CD4-positive, alpha-beta memory T cell (primary cell): Measurements from ENCODE around the gene UVSSA. TPM values are rescaled to one million over a fixed set of nuclear protein-coding genes. Genes with fewer than 3 reads are reported as not detected.
"Not testable (repeated sequence)": the region's sequence is repeated elsewhere in the genome, so short reads cannot be mapped to it uniquely, and the experiment has no call there.

ENCODE experiments used
- CTCF ChIA-PET: fragments of 350-600 bp; sonication (Branson Sonifier 250); formaldehyde crosslinking; loops from one replicate; lab custom pipeline; 2021; ENCODE audit warnings: inconsistent platforms; ENCODE audit not compliant: partially characterized antibody; lab: Charles Lee
- POLR2A ChIA-PET: fragments of 350-600 bp; sonication (Branson Sonifier 250); formaldehyde crosslinking; loops from one replicate; lab custom pipeline; 2021; ENCODE audit not compliant: partially characterized antibody; lab: Charles Lee
- DNase-seq, 5 donors: peaks; one replicate each; pipeline versions ENCODE4 v3.0.0 to v3.0.0-alpha.2; 2020 to 2022; ENCODE audit warnings: mixed read lengths in 1 of 5
- H3K27ac ChIP-seq: one replicate; pipeline ENCODE4 v1.7.0; 2013; ENCODE audit warnings: low read depth, low read length
- H3K27me3 ChIP-seq: 2 replicates; pipeline ENCODE4 v1.7.0; 2013; ENCODE audit warnings: mild to moderate bottlenecking, low read length, moderate library complexity; ENCODE audit not compliant: insufficient read depth
- H3K36me3 ChIP-seq: 2 replicates; pipeline ENCODE4 v1.7.0; 2013; ENCODE audit warnings: mild to moderate bottlenecking, low read length, moderate library complexity; ENCODE audit not compliant: insufficient read depth
- H3K4me1 ChIP-seq: 2 replicates; pipeline ENCODE4 v1.7.0; 2013; ENCODE audit warnings: mild to moderate bottlenecking, low read length, moderate library complexity; ENCODE audit not compliant: insufficient read depth
- H3K4me3 ChIP-seq, 2 donors: one replicate each; pipeline ENCODE4 v1.7.0; 2013; ENCODE audit warnings: low read length in 2 of 2, mild to moderate bottlenecking in 1 of 2
- H3K9me3 ChIP-seq, 2 donors: one replicate each; pipeline ENCODE4 v1.7.0; 2013; ENCODE audit warnings: low read length in 2 of 2, control low read depth in 1 of 2; ENCODE audit not compliant: control insufficient read depth in 1 of 2
- H3K27ac Mint-ChIP-seq, 7 donors: one replicate each; pipeline ENCODE4 v1.8.0; 2020 to 2021; ENCODE audit warnings: mixed read lengths in 7 of 7, mild to moderate bottlenecking in 6 of 7, inconsistent platforms in 3 of 7, moderate library complexity in 3 of 7
- H3K27me3 Mint-ChIP-seq, 2 donors: one replicate each; pipeline ENCODE4 v1.8.0; 2020 to 2021; ENCODE audit warnings: mixed read lengths in 2 of 2
- H3K36me3 Mint-ChIP-seq, 2 donors: one replicate each; pipeline ENCODE4 v1.8.0; 2020 to 2021; ENCODE audit warnings: mixed read lengths in 2 of 2, inconsistent platforms in 1 of 2, mild to moderate bottlenecking in 1 of 2
- H3K4me1 Mint-ChIP-seq, 4 donors: one replicate each; pipeline ENCODE4 v1.8.0; 2020 to 2021; ENCODE audit warnings: mixed read lengths in 4 of 4, mild to moderate bottlenecking in 1 of 4
- H3K4me3 Mint-ChIP-seq, 8 donors: one replicate each; pipeline ENCODE4 v1.8.0; 2020 to 2021; ENCODE audit warnings: mixed read lengths in 8 of 8, mild to moderate bottlenecking in 7 of 8, moderate library complexity in 6 of 8, inconsistent platforms in 3 of 8
- H3K9me3 Mint-ChIP-seq, 8 donors: one replicate each; pipeline ENCODE4 v1.8.0; 2020 to 2021; ENCODE audit warnings: mixed read lengths in 8 of 8, mild to moderate bottlenecking in 5 of 8, inconsistent platforms in 3 of 8, moderate library complexity in 1 of 8
- intact Hi-C: fragments of 100-400 bp; cut with micrococcal nuclease; formaldehyde crosslinking; loops from one replicate; pipeline ENCODE4 v1.15.1; 2023
- polyA plus RNA-seq, 2 donors: library from polyadenylated mRNA; unstranded; fragments of 300-500 nt; fragmentation: Illumina TruSeq; gene quantifications; one replicate each; pipeline ENCODE4 v1.2.3, GENCODE V29; 2021
- total RNA-seq, 2 experiments: library from RNA; stranded (reverse); gene quantifications; one replicate each; pipeline ENCODE4 v1.2.3, GENCODE V29; 2021

UVSSA gene
- total and polyA plus RNA-seq, 4 experiments from 2014 or later, result 2.4 to 44.6 (median 25.6) TPM

DNA sequence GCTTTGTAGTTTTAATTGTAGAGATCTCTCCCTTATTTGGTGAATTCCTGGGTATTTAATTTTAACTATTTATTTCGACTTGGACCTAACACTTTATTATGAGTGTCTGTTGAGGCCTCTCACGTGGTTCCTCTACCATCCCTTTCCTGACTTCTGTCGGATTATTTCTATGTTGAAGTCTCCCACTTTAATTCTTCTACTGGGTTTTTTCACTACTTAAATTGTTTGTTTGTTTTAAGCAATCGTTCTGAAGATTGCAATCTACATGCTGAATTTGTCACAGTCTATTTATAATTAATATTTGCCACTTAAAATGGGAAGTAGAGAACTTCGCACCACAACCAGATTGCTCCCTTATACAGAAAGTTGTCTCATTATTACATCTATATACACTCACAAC lies 80.0 kb downstream of the UVSSA start:
- Histone ChIP-seq H3K4me3 (no peak overlapping the region), H3K27me3 (no peaks in the 10 kb centered on the region), H3K9me3 (no peaks in the 10 kb centered on the region), H3K36me3 (no peaks in the 10 kb centered on the region), H3K4me1 (no peaks in the 10 kb centered on the region), H3K27ac (no peak overlapping the region)
- ChIA-PET POLR2A (no interaction called here), CTCF (no interaction called here)
- Mint-ChIP-seq H3K4me3 (no peak overlapping the region), H3K9me3 (no peaks in the 10 kb centered on the region), H3K4me1 (no peaks in the 10 kb centered on the region), H3K27ac (no peak overlapping the region), H3K36me3 (no peaks in the 10 kb centered on the region), H3K27me3 (peaks cover 11 to 13% of the 10 kb centered on the region in 2 donors)
- DNase-seq, result no peak
- intact Hi-C loops, result no loop called here

DNA sequence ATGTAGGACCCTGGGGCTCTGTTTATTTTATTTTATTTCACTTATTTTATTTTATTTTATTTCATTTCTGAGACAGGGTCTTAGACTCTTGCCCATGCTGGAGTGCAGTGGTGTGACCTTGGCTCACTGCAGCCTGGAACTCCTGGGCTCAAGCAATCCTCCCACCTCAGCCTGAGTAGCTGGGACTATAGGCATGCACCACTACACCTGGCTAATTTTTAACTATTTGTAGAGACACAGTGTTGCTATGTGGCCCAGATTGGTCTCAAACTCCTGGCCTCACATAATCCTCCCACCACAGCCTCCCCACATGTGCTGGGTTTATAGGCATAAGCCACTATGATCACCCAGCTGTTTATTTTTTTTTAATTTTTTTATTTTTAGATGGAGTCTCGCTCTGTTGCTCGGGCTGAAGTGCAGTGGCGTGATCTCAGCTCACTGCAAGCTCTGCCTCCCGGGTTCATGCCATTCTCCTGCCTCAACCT lies 96.7 kb downstream of the UVSSA start:
- DNase-seq, H3K36me3 Mint-ChIP-seq, H3K27ac Mint-ChIP-seq, intact Hi-C loops, H3K9me3 Mint-ChIP-seq, H3K9me3 ChIP-seq, H3K4me3 Mint-ChIP-seq, H3K4me1 ChIP-seq, CTCF ChIA-PET, POLR2A ChIA-PET, H3K27ac ChIP-seq, H3K4me3 ChIP-seq, H3K36me3 ChIP-seq, H3K27me3 Mint-ChIP-seq, H3K27me3 ChIP-seq, H3K4me1 Mint-ChIP-seq: not testable (repeated sequence)

Other genes with a start within 250 kb of the UVSSA start
- gene RNF212, start 233.6 kb upstream of the UVSSA start, total RNA-seq, result 1 to 10 TPM; 2.3 to 2.4 TPM
- 1 to 10 TPM; 3.7 to 4.2 TPM for gene RNF212, start 233.6 kb upstream of the UVSSA start, polyA plus RNA-seq
- 1 to 10 TPM; 7.2 TPM for gene SPON2, start 174.6 kb upstream of the UVSSA start, total RNA-seq
- gene SPON2, start 174.6 kb upstream of the UVSSA start, polyA plus RNA-seq, result 1 to 10 TPM; 5.4 to 8.4 TPM
- 100 to 1,000 TPM; 186 to 195 TPM for gene CTBP1, start 98.1 kb upstream of the UVSSA start, total RNA-seq
- 10 to 100 TPM; 39.3 to 79.0 TPM for gene CTBP1, start 98.1 kb upstream of the UVSSA start, polyA plus RNA-seq
- gene MAEA, start 57.3 kb upstream of the UVSSA start, total RNA-seq, result 100 to 1,000 TPM; 101 to 106 TPM
- 10 to 100 TPM; 54.1 to 70.9 TPM for gene MAEA, start 57.3 kb upstream of the UVSSA start, polyA plus RNA-seq
- gene NKX1-1, start 59.2 kb downstream of the UVSSA start, total RNA-seq, result not detected
- not detected for gene NKX1-1, start 59.2 kb downstream of the UVSSA start, polyA plus RNA-seq